NCI-H2227 (cell line): Measurements from ENCODE around the gene SEC14L2.
"Not testable (repeated sequence)": the region's sequence is repeated elsewhere in the genome, so short reads cannot be mapped to it uniquely, and the experiment has no call there.

Source experiments
- DNase-seq: peaks from one replicate; lab custom pipeline; 2025; ENCODE audit not compliant: unreplicated experiment; lab: John Stamatoyannopoulos, UW

SEC14L2 gene

GRCh38 chr22:30452861-30453260, 56.0 kb downstream of the SEC14L2 start:
- DNase-seq = no peak

GRCh38 chr22:30453731-30454510, 57.1 kb downstream of the SEC14L2 start:
- no peak for DNase-seq

- no peak for DNase-seq
These were observed 58.4 kb downstream of the SEC14L2 start for GRCh38 chr22:30455075-30455840.

- DNase-seq = no peak
These were observed 61.2 kb downstream of the SEC14L2 start for GRCh38 chr22:30457981-30458380.

- no peak for DNase-seq
These were observed 62.6 kb downstream of the SEC14L2 start for GRCh38 chr22:30459181-30460052.

- DNase-seq = no peak
These were observed 63.3 kb downstream of the SEC14L2 start for GRCh38 chr22:30460147-30460546.

GRCh38 chr22:30460555-30460954, 63.7 kb downstream of the SEC14L2 start:
- not testable (repeated sequence) for DNase-seq

GRCh38 chr22:30469165-30469564, 72.3 kb downstream of the SEC14L2 start:
- DNase-seq = no peak

- DNase-seq = no peak
These were observed 73.8 kb downstream of the SEC14L2 start for GRCh38 chr22:30470655-30471054.

- DNase-seq = no peak
These were observed 74.9 kb downstream of the SEC14L2 start, which contains the start of gene SEC14L3 for GRCh38 chr22:30471616-30472318. TSS of gene SEC14L3 (minus strand) at chr22:30472017. CDS start at chr22:30471958, 59 bp downstream.

GRCh38 chr22:30472994-30473720, 76.3 kb downstream of the SEC14L2 start:
- DNase-seq = no peak

GRCh38 chr22:30474121-30474520, 77.3 kb downstream of the SEC14L2 start:
- no peak for DNase-seq
